ENCODE data around the gene RPS6KL1.

RPS6KL1 gene

DNA sequence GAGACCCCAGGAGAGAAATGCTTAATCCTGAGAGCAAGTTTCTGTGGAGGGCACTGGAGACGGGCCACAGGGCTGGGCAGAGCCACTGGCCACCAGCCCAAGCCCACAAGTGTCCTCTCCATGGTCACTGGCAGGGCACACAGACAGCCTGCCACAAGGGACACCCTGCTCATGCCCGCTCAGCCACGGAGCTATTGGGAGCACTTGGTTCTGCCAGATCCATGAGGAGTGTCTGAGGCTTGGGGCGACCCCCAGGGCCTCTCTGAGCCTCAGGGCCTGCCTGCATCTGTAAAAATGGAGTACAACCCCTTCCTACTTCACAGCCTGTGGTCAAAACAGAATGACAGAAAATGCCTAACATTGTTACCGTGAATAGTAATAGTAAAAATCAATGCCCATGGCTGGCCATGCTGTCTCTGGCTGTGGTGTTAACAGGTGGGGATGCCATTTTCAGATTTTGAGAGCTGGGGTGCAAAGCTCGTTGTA, 29.2 kb upstream of the RPS6KL1 start:
- TF ChIP-seq EZH2phosphoT487 (IDR thresholded peaks at IDR 0.05; ENCODE audit: borderline replicate concordance) = no peak
- TF ChIP-seq, protein P1, sequence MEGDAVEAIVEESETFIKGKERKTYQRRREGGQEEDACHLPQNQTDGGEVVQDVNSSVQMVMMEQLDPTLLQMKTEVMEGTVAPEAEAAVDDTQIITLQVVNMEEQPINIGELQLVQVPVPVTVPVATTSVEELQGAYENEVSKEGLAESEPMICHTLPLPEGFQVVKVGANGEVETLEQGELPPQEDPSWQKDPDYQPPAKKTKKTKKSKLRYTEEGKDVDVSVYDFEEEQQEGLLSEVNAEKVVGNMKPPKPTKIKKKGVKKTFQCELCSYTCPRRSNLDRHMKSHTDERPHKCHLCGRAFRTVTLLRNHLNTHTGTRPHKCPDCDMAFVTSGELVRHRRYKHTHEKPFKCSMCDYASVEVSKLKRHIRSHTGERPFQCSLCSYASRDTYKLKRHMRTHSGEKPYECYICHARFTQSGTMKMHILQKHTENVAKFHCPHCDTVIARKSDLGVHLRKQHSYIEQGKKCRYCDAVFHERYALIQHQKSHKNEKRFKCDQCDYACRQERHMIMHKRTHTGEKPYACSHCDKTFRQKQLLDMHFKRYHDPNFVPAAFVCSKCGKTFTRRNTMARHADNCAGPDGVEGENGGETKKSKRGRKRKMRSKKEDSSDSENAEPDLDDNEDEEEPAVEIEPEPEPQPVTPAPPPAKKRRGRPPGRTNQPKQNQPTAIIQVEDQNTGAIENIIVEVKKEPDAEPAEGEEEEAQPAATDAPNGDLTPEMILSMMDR (conservative IDR thresholded peaks at IDR 0.05; ENCODE audit: low read length) = no peak
- Histone ChIP-seq H3K4me1 (ENCODE audit: insufficient read depth, low read length, poor library complexity, severe bottlenecking) (peaks cover 9% of the 10 kb centered on the region), H3K9me2 (replicated peaks; ENCODE audit: low read depth, low read length) (no peaks in the 10 kb centered on the region), H3K36me3 (ENCODE audit: insufficient read depth, low read length) (no peaks in the 10 kb centered on the region), H3K4me2 (ENCODE audit: low read depth, low read length, poor library complexity, severe bottlenecking) (no peak overlapping the region), H3K9ac (ENCODE audit: low read depth, low read length, poor library complexity, severe bottlenecking) (no peak overlapping the region), H3K9me3 (ENCODE audit: insufficient read depth, low read depth, low read length) (no peaks in the 10 kb centered on the region), H3K27me3 (ENCODE audit: insufficient read depth, low read length, poor library complexity, severe bottlenecking) (no peaks in the 10 kb centered on the region), H3F3A (ENCODE audit: low read depth) (no peaks in the 10 kb centered on the region), H3K79me2 (ENCODE audit: insufficient read depth, low read length) (no peaks in the 10 kb centered on the region), H2AFZ (ENCODE audit: low read length) (no peak overlapping the region), H3K4me3 (ENCODE audit: low read length, poor library complexity, severe bottlenecking) (no peak overlapping the region), H4K20me1 (ENCODE audit: insufficient read depth, low read length, poor library complexity, severe bottlenecking) (no peaks in the 10 kb centered on the region)

DNA sequence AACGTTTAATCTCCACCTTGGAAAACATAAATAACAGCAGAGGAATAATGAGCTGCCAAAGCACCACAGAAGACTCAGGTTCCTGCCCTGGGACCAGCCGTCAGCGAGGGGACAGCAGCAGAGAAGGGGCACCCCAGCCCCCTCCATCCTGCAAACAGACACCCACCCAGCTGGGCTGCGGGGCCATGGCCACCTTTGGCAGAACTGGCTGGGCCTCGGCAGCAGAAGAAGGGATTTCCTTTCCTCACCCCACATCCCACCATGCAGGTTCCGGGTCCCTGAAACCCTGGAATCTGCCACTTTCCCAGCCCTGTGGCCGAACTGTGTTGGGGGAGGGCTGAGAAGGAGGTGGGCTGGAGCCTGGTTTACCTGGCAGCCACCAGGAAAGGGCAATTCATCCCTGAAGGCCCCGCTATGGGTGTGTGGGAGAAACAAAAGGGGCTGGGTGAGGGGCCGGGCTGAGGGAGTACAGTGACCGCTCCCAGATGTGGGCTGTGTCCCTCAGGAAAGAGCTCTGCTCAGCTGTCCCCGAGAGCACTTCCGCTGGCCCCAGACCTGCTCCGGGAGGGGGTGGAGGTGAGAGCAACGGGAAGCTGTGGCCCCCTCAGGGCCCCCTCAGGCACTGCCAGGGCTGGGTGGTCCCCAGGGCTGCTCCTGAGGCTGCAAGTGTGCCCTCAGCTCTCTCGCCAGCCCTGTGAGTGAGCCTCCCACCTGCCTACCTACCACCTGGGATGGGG, 28.6 kb upstream of the RPS6KL1 start:
- Histone ChIP-seq H3K9ac (ENCODE audit: low read depth, low read length, poor library complexity, severe bottlenecking) (no peak overlapping the region), H3K4me2 (ENCODE audit: low read depth, low read length, poor library complexity, severe bottlenecking) (no peak overlapping the region)
- no peak for TF ChIP-seq EZH2phosphoT487 (IDR thresholded peaks at IDR 0.05; ENCODE audit: borderline replicate concordance)
- TF ChIP-seq, protein P1 (conservative IDR thresholded peaks at IDR 0.05; ENCODE audit: low read length) = no peak

DNA sequence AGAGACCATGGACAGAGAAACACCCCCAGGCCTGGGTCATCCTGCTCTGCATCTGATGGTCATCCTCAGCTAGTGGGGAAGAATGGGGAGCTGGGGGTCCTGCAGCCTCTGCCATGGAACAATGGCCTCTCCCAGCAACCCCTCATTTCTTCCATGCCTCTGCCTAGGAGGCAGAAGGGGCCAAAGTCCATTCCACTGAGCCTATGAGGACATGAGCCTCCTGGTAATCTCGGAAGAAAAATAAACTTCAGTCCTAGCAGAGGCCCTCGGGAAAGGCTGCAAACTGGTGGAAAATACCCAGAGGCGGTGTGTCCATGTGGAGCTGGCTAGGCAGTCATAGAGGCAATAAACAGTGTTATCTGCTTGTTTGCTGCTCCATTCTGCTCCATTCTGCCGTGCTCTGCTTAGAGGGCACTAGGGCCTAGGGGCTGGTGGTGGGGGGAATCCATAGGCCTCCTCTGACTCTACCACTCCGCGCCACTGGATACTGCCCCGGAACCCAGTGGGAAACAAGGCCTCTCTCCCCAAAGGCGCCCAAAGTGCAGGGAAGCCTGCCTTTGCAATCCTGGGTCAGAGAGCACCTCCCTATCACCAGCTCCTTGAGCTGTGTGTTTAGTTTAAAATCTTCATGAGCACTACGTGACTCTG, 27.9 kb upstream of the RPS6KL1 start:
- H3K36me3 ChIP-seq (ENCODE audit: insufficient read depth, low read length) = no peaks in the 10 kb centered on the region
- peaks cover 14% of the 10 kb centered on the region for H3K4me1 ChIP-seq (ENCODE audit: insufficient read depth, low read length, poor library complexity, severe bottlenecking)
- H3K27me3 ChIP-seq (ENCODE audit: insufficient read depth, low read length, poor library complexity, severe bottlenecking) = no peaks in the 10 kb centered on the region
- H3K4me2 ChIP-seq (ENCODE audit: low read depth, low read length, poor library complexity, severe bottlenecking) = no peak overlapping the region
- H3K9me3 ChIP-seq (ENCODE audit: insufficient read depth, low read depth, low read length) = no peaks in the 10 kb centered on the region
- H2AFZ ChIP-seq (ENCODE audit: low read length) = no peak overlapping the region
- no peaks in the 10 kb centered on the region for H3K9me2 ChIP-seq (replicated peaks; ENCODE audit: low read depth, low read length)
- H3F3A ChIP-seq (ENCODE audit: low read depth) = no peaks in the 10 kb centered on the region
- no peaks in the 10 kb centered on the region for H4K20me1 ChIP-seq (ENCODE audit: insufficient read depth, low read length, poor library complexity, severe bottlenecking)
- no peak overlapping the region for H3K4me3 ChIP-seq (ENCODE audit: low read length, poor library complexity, severe bottlenecking)
- TF ChIP-seq, protein P1 (conservative IDR thresholded peaks at IDR 0.05; ENCODE audit: low read length) = no peak
- TF ChIP-seq EZH2phosphoT487 (IDR thresholded peaks at IDR 0.05; ENCODE audit: borderline replicate concordance) = no peak
- no peaks in the 10 kb centered on the region for H3K79me2 ChIP-seq (ENCODE audit: insufficient read depth, low read length)
- H3K9ac ChIP-seq (ENCODE audit: low read depth, low read length, poor library complexity, severe bottlenecking) = no peak overlapping the region

More for the DNA sequence above, 28.6 kb upstream of the RPS6KL1 start:
- no peaks in the 10 kb centered on the region for H3K79me2 ChIP-seq (ENCODE audit: insufficient read depth, low read length)
- peaks cover 12% of the 10 kb centered on the region for H3K4me1 ChIP-seq (ENCODE audit: insufficient read depth, low read length, poor library complexity, severe bottlenecking)
- H3K4me3 ChIP-seq (ENCODE audit: low read length, poor library complexity, severe bottlenecking) = no peak overlapping the region
- no peaks in the 10 kb centered on the region for H3K9me3 ChIP-seq (ENCODE audit: insufficient read depth, low read depth, low read length)
- H3K9me2 ChIP-seq (replicated peaks; ENCODE audit: low read depth, low read length) = no peaks in the 10 kb centered on the region
- H2AFZ ChIP-seq (ENCODE audit: low read length) = no peak overlapping the region
- no peaks in the 10 kb centered on the region for H3K36me3 ChIP-seq (ENCODE audit: insufficient read depth, low read length)
- H3K27me3 ChIP-seq (ENCODE audit: insufficient read depth, low read length, poor library complexity, severe bottlenecking) = no peaks in the 10 kb centered on the region
- no peaks in the 10 kb centered on the region for H3F3A ChIP-seq (ENCODE audit: low read depth)
- no peaks in the 10 kb centered on the region for H4K20me1 ChIP-seq (ENCODE audit: insufficient read depth, low read length, poor library complexity, severe bottlenecking)

Data from Loucy (cell line).